ENCODE measurements around the gene CUX1. TPM values are rescaled to one million over a fixed set of nuclear protein-coding genes. Genes with fewer than 3 reads are reported as not detected.
"Not testable (repeated sequence)": the region's sequence is repeated elsewhere in the genome, so short reads cannot be mapped to it uniquely, and the experiment has no call there.

CUX1 gene
- total RNA-seq, 1 experiment from 2014 or later: 64.3 TPM

GRCh38 chr7:101867265-101867664 lies 49.8 kb downstream of the CUX1 start:
- DNase-seq (ENCODE audit: low spot score): no peak
- no peak for TF ChIP-seq CREB1 (CRISPR knock-in tag; IDR thresholded peaks at IDR 0.05)
- POLR2A ChIA-PET: no interaction called here
- Mint-ChIP-seq H3K36me3 (peaks cover 4% of the 10 kb centered on the region; the same call in 1 of the 2 replicates), H3K4me1 (peaks cover 78% of the 10 kb centered on the region), H3K27ac (peak overlapping the region; percentile 92), H3K27me3 (ENCODE audit: low read depth) (no peaks in the 10 kb centered on the region), H3K4me3 (no peak overlapping the region), H3K9me3 (no peaks in the 10 kb centered on the region)
- no peak for ATAC-seq
- CTCF ChIA-PET: no interaction called here

GRCh38 chr7:101867681-101868080 lies 50.3 kb downstream of the CUX1 start:
- peak; percentile 89; the same call in 1 of the 2 replicates for TF ChIP-seq ZNF121 (CRISPR knock-in tag; IDR thresholded peaks at IDR 0.05)

GRCh38 chr7:101868191-101868950 lies 50.9 kb downstream of the CUX1 start:
- Mint-ChIP-seq H3K27me3 (ENCODE audit: low read depth) (no peaks in the 10 kb centered on the region), H3K27ac (peak overlapping the region; percentile 95), H3K9me3 (no peaks in the 10 kb centered on the region), H3K4me3 (no peak overlapping the region), H3K4me1 (peaks cover 67% of the 10 kb centered on the region), H3K36me3 (peaks cover 4% of the 10 kb centered on the region; the same call in 1 of the 2 replicates)
- ChIA-PET CTCF (interaction anchor here (0.5 to 2.7 kb wide), 2 partner anchors 43 to 253 kb away, joined by 4 to 8 read pairs; no protein-coding TSS in a partner anchor), POLR2A (no interaction called here)
- TF ChIP-seq TP53 (CRISPR knock-in tag; IDR thresholded peaks at IDR 0.05): no peak
- TF ChIP-seq ZNF138 (CRISPR knock-in tag; conservative IDR thresholded peaks at IDR 0.05): no peak
- no peak for TF ChIP-seq IRF1 (CRISPR knock-in tag; IDR thresholded peaks at IDR 0.05)
- no peak for TF ChIP-seq ZNF263 (CRISPR knock-in tag; IDR thresholded peaks at IDR 0.05; ENCODE audit: low read depth)
- no peak for TF ChIP-seq SMAD4 (CRISPR knock-in tag; IDR thresholded peaks at IDR 0.05)
- DNase-seq (ENCODE audit: low spot score): no peak
- no peak for ATAC-seq

More at GRCh38 chr7:101867681-101868080, 50.3 kb downstream of the CUX1 start:
- H3K27me3 Mint-ChIP-seq (ENCODE audit: low read depth); H3K9me3 Mint-ChIP-seq; ATAC-seq; H3K4me3 Mint-ChIP-seq; DNase-seq (ENCODE audit: low spot score); POLR2A ChIA-PET; H3K36me3 Mint-ChIP-seq: not testable (repeated sequence)
- H3K27ac Mint-ChIP-seq: peak overlapping the region; percentile 95; the same call in 1 of the 2 replicates
- CTCF ChIA-PET: interaction anchor here (0.5 kb wide), 1 partner anchor 252 kb away, joined by 4 read pairs; no protein-coding TSS in a partner anchor
- peaks cover 74% of the 10 kb centered on the region for H3K4me1 Mint-ChIP-seq

GRCh38 chr7:101869026-101869900 lies 51.8 kb downstream of the CUX1 start:
- Mint-ChIP-seq H3K4me1 (peaks cover 68% of the 10 kb centered on the region), H3K9me3 (no peaks in the 10 kb centered on the region), H3K27ac (peak overlapping the region; percentile 95), H3K4me3 (peak overlapping the region; percentile 17; the same call in 1 of the 2 replicates), H3K27me3 (ENCODE audit: low read depth) (no peaks in the 10 kb centered on the region), H3K36me3 (peaks cover 4% of the 10 kb centered on the region; the same call in 1 of the 2 replicates)
- DNase-seq (ENCODE audit: low spot score): peak; percentile 74
- peak; percentile 48 for ATAC-seq
- ChIA-PET POLR2A (interaction anchor here (0.7 to 0.8 kb wide), 2 partner anchors 31 to 295 kb away, joined by 4 read pairs; no protein-coding TSS in a partner anchor), CTCF (interaction anchor here (0.7 to 2.7 kb wide), 12 partner anchors 8 to 188 kb away, joined by 3 to 19 read pairs (median 6); no protein-coding TSS in a partner anchor)
- TF ChIP-seq TEAD4 (CRISPR knock-in tag; IDR thresholded peaks at IDR 0.05) (peak; percentile 36; the same call in 1 of the 2 replicates), TEAD1 (CRISPR knock-in tag; IDR thresholded peaks at IDR 0.05) (peak; percentile 94; the same call in 1 of the 2 replicates), ZNF232 (CRISPR knock-in tag; IDR thresholded peaks at IDR 0.05) (peak; percentile 37; the same call in 1 of the 2 replicates), MAX (CRISPR knock-in tag; IDR thresholded peaks at IDR 0.05) (0 out of 2 replicates have a peak, but pooled peaks have one; percentile 45), ZNF138 (CRISPR knock-in tag; conservative IDR thresholded peaks at IDR 0.05) (no peak), ZBTB43 (CRISPR knock-in tag; IDR thresholded peaks at IDR 0.05) (peak; percentile 79; the same call in 1 of the 2 replicates), ESRRA (CRISPR knock-in tag; IDR thresholded peaks at IDR 0.05; ENCODE audit: borderline replicate concordance) (peak; percentile 85; the same call in 1 of the 2 replicates), FOXP4 (CRISPR knock-in tag; IDR thresholded peaks at IDR 0.05) (peak; percentile 17; the same call in 1 of the 2 replicates), HMGA2 (CRISPR knock-in tag; IDR thresholded peaks at IDR 0.05) (no peak), SMAD3 (CRISPR knock-in tag; IDR thresholded peaks at IDR 0.05; ENCODE audit: borderline replicate concordance) (peak; percentile 72; the same call in 1 of the 2 replicates), SP1 (CRISPR knock-in tag; conservative IDR thresholded peaks at IDR 0.05) (0 out of 2 replicates have a peak, but pooled peaks have one; percentile 24), ETV6 (CRISPR knock-in tag; IDR thresholded peaks at IDR 0.05) (no peak), NFATC4 (CRISPR knock-in tag; IDR thresholded peaks at IDR 0.05) (no peak)
